Stimulated activated naive CD4-positive, alpha-beta T cell (primary cell): ENCODE measurements around the gene HUS1B.
"Not testable (repeated sequence)": the region's sequence is repeated elsewhere in the genome, so short reads cannot be mapped to it uniquely, and the experiment has no call there.

Experiments used
- DNase-seq, 6 experiments: peaks; one replicate each; lab custom pipeline; 2025; lab: John Stamatoyannopoulos, UW

HUS1B gene

DNA sequence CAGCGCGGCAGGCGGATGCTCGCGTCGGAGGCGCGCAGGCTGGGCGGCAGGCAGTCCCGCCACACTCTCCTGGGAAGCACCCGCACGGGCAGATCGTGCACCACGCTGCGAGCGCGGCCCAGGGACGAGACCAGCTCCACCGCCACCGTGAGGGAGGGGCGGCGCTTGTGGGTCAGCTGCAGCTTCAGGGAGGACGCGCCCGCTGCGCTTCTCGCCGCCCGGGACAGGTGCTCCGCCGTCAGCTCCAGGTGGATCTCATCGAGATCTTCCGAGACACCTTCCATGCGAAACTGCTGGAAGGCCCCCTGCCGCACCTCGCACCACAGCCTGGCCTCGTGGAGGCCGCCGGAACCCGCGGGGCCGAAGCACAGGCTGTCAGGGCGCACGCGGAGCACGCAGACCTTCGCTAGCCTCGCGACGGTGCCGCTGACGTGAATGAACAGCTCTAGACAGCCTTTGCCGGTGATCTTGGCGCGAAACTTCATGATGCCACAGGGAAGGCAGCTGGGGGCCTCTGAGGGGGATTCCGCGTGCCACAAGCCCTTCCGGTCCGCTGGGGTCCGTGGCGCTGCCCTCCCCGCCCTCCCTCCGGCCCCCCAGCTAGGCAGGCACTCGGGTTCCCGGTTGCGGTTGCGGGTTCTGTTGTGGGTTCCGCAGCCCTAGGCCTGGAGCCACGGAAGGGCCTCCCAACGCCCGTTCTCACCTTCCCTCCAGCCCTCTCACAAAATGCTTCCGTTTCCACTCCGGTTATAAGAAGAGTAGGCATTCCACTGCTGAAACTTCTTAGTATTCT lies at the start of gene HUS1B:
Gene HUS1B, minus strand, starts transcription at position 641 of the 793 bp plus-strand sequence. Its CDS starts 156 bp downstream, at position 485.
- DNase-seq: no peak

DNA sequence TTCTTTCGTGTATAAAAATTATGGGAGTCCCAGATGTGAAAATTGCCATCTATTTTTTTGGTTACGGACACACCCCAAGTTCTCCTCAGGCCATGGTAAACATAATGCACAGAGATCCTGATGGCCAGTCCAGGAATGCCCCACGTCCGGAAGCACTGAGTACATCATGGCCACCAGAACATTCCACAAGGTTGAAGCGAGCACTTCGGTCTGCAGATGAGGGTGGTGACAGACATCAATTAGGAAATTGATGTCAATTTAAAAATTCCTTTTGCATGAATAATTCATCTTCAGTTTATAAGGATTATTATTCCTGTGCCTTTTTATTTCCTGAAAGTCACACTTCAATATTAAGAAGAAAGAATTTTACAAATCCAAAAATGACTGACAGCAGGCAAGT lies 49.2 kb upstream of the HUS1B start:
- no peak for DNase-seq

DNA sequence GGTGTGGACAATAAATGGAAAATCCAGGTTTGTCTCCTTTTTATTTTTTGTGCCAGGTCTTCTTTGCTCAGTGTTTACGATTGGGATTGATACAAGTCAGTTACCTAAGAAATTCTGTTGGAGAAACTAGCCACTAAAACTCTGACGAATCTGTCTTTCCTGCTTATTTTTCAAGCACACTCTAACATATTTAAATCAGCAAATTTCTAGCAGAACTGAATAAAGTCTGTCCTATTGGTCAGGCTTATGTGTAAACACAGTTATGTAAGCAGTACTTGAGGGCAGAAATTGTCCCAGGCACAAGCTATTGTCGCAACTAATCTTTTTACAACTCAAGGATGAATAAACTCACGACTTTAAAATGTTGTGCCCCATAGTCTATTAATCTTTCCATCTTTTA lies 48.1 kb upstream of the HUS1B start:
- DNase-seq: no peak

DNA sequence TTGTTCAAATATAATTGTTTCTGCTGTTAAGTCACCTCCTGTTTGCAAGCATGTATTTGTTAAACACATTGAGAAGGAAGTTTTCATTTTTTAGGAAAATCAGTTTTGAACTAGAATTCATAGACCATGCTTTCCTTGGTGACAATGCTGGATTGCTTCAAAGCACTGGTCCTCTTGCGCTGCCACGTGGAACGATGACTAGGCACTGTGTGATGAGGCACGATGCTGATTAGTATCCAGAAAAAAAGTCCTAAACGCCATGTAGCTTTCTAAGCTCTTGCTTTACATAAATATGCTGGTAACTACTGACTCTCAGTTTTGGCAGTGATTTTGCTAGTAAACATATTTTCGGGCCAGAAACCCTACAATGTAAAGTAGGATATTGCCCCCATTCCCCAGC lies 47.1 kb upstream of the HUS1B start:
- no peak for DNase-seq

DNA sequence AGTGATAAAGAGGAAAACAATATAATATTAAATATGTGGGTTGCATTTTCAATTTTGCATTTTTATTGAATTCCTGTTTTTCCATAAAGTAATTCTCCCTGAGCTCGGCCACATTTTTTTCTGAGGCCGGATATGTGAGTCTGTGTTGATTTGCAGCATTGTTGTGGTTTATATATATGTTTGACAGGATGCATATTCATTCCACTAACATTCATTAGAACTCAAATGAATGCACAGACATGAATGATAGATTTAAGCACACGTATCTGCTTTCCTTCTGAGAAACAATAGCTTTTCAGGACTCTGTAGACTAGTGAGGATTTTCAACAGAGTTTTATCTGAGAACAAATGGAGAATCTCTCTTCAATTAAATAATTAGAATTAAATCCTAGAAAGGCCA lies 46.7 kb upstream of the HUS1B start:
- no peak for DNase-seq

DNA sequence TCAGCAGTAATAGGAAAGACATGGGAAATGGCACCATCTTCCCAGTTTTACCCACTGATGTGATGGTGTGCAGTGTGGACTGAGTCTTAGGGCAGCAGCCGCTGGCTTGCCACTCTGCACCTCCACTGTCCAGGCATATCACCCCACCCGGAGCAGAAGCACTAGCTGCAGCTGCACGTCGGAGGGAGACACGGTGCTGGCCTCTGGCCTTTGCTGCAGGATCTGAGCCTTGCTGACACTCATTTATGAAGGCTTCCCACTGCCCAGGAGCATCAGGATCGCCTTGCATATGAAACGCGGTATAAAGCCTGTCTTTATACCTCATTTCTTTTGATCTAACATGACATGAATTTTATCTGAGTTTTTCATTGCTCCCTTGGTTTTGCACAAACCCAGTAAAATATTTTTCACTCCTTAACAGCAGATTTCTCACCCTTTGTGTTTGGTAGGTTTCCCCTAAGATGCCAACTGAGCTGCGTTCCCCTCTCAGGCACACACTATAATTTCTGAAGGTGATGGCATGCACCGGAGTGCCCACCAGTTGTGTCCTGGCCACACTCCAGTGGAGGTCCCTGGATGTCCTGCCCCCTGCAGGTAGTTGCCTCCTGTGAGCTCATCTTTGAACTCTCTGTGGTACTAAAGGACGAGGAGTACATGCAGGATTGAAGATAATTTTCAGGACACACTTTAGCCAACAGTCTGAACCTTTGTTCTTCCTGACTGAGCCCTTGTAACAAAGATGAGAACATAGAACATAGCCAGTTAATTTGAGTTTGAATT lies 45.0 kb upstream of the HUS1B start:
- DNase-seq: no peak

DNA sequence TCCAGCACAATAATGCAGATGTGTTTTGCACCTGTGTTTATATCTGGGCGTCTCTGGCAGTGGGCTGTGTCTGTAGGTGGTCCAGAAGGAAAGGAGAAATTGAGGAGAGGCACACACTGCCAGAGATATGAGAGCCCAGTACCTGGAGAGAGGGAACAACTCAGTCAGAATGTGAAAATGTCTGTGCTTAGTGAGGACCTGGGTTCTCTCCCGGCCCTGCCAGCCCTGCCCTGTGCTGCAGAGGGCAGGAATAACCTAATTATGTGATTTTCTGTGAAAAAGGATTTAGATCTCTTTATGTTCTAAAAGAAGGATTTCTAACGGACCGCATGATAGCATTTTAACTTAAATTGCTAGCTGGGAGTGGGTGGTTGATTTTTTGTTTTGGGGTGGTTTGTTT lies 44.3 kb upstream of the HUS1B start:
- no peak for DNase-seq

DNA sequence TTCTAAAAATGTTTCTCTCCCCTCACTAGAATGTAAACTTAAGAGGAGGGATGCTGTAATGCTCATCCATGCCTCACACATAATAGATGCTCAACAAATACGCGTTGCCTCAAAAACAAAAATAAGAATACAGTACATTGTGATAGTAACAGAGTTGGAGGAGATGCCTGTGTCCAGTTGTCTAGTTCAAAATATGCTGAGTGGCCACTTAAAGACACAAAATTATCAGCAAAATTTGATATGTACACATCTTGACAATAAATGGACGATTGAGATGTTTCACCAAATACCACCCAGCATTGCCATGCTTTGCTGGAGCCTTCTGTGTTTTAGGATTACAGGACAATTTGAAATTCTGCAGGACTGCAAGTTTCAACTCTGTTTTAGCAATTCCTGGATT lies 43.6 kb upstream of the HUS1B start:
- no peak for DNase-seq

DNA sequence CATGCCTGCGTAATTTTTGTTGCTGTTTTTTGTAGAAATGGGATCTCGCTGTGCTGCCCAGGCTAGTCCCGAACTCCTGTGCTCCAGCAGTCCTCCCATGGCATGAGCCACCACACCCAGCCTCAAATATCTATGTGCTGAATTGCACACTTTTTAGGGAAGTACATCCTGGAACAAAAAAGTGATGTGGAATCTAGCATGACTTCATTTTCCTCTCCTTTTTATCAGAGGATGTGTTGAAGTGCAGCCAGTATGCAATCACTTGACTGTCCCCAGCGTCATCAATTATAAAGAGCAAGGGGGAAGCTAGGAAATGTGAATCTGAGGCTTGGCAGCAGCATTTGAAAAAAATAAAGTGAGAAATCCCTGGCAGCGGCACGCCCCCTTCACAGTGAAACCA lies 42.4 kb upstream of the HUS1B start:
- DNase-seq: no peak

DNA sequence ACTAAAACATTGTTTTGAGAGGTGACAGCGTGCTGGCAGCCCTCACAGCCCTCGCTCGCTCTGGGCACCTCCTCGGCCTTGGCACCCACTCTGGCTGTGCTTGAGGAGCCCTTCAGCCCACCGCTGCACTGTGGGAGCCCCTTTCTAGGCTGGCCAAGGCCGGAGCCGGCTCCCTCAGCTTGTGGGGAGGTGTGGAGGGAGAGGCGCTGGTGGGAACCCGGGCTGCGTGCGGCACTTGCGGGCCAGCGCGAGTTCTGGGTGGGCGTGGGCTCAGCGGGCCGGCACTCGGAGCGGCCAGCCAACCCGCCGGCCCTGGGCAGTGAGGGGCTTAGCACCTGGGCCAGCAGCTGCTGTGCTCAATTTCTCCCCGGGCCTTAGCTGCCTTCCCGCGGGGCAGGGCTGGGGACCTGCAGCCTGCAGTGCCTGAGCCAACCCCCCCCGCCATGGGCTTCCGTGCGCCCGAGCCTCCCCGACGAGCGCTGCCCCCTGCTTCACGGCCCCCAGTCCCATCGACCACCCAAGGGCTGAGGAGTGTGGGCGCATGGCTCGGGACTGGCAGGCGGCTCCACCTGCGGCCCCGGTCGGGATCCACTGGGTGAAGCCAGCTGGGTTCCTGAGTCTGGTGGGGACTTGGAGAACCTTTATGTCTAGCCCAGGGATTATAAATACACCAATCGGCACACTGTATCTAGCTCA lies 37.7 kb upstream of the HUS1B start:
- not testable (repeated sequence) for DNase-seq

DNA sequence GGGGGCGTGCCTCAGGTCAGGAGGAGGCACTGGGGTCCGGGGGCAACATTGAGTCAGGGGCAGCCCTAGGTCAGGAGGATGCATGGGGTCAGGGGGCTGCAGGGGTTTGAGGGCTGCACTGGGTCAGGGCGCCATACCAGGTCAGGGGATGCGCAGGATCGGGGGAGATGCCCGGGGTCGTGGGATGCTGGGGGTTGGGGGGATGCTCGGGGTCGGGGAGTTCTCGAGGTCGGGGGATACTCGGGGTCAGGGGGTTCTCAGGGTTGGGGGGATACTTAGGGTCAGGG lies 36.8 kb upstream of the HUS1B start:
- DNase-seq: no peak

DNA sequence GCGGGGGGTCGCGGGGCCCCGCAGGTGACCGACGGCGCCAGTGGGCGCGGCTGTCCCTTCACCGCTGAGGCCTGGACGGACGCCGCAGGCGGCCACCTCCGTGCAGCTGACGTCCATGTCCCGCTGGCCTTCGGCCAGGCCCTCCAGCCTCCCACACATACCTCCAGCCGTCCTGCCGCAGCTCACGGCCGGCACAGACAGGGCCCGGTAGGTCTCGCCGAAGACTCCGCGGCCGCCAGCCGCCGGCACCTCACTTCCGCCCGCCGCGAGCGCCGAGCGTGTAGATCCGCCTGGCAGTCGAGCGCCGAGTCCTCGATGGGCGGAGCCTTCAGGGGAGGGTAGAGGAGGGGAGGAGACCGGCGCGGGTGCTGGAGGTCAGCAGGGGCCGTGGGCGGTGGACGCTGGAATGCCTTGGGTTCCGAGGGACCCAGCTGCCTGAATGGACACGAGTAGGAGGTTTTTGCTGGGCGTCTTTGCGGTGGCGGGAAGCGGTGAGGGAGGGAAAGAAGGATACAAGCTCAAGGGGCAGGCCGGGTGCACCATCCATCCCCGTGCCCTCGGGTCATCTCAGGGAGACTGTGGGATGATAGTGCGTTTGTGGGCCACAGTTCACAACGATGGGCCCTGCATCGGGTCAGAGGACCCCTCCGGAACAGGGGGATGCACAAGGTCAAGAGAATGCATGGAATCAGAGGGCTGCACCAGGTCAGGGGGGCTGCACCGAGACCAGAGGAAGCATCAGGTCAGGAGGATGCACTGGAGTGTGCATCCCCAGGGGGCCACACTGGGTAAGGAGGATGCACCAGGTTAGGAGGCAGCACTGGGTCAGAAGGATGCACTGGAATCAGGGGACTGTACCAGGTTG lies 36.2 kb upstream of the HUS1B start, which contains the start of gene EXOC2:
Gene EXOC2, minus strand, starts transcription at position 282 of the 865 bp plus-strand sequence. CDS start 55,321 bp downstream, outside the sequence.
- DNase-seq: peak; percentile 66 to 81 (median 76)

DNA sequence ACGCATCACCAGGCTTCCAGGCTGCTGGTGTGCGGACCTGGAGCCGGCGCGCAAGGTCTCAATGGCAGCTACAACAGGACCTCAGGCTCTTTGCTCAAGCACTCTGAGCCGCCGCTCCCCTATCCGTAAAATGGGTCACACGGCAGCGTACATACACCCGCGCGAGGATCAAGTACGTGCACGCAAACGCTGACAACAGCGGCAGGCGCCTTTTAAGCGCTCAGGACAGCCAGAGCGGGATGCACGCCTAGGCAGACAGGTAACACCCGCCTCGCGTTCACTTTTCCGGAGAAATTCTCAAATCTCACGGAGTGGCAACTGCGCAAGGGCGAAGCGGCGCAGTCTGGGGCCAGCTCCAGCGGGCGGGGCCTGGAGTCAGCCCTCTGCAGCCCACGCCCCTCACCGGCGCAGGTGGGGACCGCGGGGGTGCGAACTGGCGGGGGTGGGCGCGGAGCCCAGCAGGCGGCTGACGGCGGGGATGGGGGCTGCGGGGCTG lies 35.5 kb upstream of the HUS1B start:
- peak; percentile 60 to 77 (median 72) for DNase-seq

DNA sequence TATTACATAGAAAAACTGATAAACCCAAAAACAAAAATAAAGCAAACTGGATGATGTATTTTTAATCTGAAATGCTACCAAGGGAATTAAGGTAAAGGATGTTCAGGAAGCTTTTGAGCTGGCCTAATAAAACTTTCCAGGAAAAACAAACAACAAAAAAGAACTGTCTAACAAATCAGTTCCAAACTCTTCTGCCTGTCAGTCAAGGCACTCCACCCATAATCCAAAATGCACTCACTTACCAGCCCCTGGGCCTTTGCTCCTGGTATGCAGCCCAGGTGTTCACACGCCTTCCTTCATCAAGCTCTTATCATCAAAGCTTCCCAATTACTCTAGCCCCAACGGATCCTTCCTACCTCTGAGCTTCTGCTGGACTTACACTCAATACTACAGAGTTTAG lies 32.3 kb upstream of the HUS1B start:
- no peak for DNase-seq

DNA sequence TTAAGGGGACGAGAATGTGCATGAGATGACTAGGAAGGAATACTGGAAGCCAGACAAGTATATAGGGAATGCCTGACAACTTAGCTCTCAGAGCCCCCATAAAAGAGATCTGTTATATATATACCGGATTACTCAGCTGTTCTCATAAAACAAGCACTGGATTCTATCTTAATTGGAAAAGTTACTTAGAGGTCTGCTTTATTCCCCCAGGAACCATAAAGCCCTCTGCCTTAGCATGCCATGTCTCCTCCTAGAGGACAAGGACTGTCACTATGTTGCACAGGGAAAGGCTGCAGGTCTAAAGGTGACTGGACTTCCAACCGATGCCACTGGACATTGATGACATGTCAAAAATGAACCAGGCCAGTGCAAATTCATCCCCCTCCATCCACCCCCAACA lies 29.6 kb upstream of the HUS1B start:
- DNase-seq: no peak

DNA sequence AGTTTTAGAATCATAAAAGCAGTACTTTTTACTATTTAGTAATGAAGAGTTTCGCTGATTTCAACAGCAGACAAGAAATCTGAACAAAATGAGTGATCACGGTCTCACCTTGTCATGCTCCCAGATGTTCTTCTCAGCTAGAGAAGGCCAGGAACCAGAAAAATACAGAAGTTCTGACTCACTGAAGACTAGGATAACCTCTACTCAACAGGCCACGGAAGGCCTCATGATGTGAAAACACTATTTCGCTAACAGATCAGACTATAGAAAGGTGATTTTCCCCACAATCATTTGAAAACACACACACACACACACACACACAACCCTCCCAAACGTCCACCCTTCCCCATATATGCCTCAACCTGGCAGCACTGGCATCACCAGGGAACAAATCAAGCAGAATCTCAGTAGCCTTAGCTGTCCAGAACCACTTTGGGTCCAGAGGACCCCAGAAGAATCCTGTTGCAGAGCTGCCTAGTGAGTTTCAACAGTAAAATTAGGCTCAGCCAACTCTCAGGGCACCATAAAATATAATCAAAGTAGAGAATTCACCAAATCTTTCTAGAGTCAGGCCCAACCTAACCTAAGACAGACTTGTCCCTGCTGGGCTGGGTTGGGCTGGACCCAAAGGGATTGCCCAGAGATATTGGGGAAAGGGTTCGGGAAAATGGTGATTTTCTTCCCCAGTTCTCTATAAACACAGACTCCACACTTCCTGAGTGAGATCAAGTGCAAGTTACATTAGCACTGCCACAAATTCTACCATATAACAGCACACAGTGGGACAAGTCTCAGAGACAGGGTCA lies 28.1 kb upstream of the HUS1B start:
- no peak for DNase-seq

DNA sequence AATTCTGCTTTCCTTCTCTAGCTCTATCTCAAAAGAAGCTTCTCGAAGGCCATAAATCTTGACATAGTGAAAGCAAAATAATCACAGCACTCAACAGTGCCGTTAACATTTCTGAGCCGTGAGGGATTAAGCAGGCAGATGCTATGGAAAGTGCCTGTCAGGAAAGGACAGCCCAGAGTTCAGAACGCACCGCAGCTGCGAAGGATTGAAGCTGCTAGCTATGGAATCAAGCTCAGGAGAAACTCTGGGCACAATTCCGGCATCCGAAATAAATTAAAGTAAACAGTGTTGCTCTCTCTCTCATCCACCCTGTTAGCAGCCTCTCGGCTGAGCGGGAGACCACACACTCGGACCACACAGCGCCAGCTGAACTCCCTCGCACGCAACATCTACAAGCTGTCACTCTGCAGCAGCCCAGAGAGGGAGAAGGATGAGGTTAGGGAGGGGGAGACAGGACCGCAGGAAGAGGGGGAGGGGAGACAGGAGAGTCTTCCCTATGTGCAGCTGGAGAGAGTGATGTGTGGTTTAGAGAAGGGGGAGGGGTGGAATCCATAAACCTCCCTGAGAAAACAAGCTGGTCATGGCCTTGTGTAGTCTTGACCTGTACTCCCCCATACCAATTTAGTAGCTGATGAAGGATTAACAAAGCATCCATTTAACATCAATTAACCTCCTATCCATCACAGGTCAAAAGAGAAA lies 27.0 kb upstream of the HUS1B start:
- DNase-seq: no peak

DNA sequence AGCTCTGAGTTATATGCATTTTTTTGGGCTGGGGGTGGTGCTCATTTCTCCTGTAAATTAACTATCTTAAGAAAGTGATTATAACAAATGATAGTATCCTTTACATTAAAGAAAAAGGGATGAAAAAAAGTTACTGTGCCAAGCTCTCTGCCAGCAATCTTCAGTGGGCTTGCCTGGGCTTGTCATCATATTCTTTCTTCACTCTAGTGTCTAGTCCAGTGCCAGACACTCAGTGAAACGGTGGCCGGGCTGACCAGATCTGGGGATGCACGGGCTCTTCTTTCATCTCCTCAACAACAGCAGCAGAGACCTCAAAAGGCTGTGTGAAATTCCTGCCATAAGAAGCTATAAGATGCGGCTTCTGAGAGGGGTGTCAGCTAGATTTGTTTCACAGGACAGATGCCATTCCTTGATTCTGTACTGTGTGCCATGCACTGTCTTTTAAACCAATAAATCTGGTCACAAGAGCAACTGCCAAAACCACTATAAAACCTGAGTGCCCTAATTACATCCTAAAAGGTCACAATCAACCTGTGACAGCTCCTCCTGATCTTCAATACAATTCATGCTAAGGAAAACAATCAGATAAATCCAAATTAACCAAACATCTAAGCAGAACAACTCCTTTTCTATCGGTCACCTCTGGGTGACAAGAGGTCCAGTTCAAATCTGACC lies 23.9 kb upstream of the HUS1B start:
- no peak for DNase-seq

DNA sequence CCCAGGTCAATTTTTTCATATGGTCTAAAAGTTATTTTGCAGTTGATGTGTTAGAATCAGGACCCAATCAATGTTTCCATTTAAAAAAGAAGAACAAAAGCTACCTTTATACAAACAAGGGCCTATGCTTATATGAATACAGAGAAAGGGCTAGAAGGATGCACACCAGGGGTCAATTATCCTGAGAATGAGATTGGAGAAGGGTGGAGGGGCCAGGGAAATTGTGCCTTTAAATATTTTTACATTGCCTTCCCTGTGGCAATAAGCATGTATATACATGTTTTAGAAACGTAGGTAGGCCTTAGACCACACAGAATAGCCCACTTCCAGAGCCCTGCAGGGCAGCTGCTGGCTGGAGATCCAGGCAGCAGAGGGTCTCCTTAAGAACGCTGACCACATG lies 23.4 kb upstream of the HUS1B start:
- no peak for DNase-seq

DNA sequence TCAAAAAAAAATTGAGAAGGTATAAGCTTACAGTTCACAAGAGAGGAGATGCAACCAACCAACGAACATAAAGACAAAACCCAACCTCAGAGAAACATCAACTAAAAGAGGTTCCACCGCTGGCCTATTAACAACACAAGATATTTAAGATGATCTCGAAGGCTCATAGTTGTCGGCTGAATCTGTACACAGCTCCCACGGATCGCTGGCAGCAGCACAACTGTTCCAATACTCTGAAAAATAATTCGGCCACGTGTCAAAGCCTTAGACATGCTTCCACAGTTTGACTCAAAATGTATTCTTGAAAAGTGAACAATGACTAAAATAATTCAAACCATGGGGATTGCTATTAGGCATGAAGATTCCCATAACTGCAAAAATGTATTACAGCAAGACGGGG lies 22.4 kb upstream of the HUS1B start:
- DNase-seq: no peak
